Cerebellar nuclear complex (tissue), 1 donor: Measurements from ENCODE around the gene RHOD.

Experiments
- DNase-seq, 2 experiments: peaks; one replicate each; lab custom pipeline; 2025; lab: John Stamatoyannopoulos, UW

The RHOD gene

GRCh38 chr11:67062526-67063373 lies 6.1 kb downstream of the RHOD start:
- DNase-seq: no peak

- no peak for DNase-seq
These were observed 9.7 kb downstream of the RHOD start for GRCh38 chr11:67066333-67066709.

- DNase-seq: peak in 1 of 2 experiments; percentile 64
These were observed 15.0 kb downstream of the RHOD start for GRCh38 chr11:67071420-67072284.

- DNase-seq: no peak
These were observed 15.6 kb downstream of the RHOD start for GRCh38 chr11:67072295-67072694.

GRCh38 chr11:67073908-67074307 lies 17.3 kb downstream of the RHOD start:
- no peak for DNase-seq

- no peak for DNase-seq
These were observed 19.6 kb downstream of the RHOD start for GRCh38 chr11:67076202-67076601.

- DNase-seq: no peak
These were observed 22.5 kb downstream of the RHOD start for GRCh38 chr11:67079065-67079705.

- DNase-seq: no peak
These were observed 25.6 kb downstream of the RHOD start for GRCh38 chr11:67082071-67082791.

- DNase-seq: no peak
These were observed 27.2 kb downstream of the RHOD start for GRCh38 chr11:67083786-67084366.

GRCh38 chr11:67085617-67086016 lies 29.0 kb downstream of the RHOD start:
- DNase-seq: no peak

GRCh38 chr11:67090717-67091116 lies 34.1 kb downstream of the RHOD start:
- DNase-seq: no peak

- no peak for DNase-seq
These were observed 38.5 kb downstream of the RHOD start for GRCh38 chr11:67095214-67095507.

GRCh38 chr11:67098799-67099429 lies 42.3 kb downstream of the RHOD start:
- DNase-seq: no peak

- no peak for DNase-seq
These were observed 43.2 kb downstream of the RHOD start for GRCh38 chr11:67099831-67100324.

GRCh38 chr11:67102664-67103063 lies 46.0 kb downstream of the RHOD start:
- no peak for DNase-seq

GRCh38 chr11:67105964-67106363 lies 49.3 kb downstream of the RHOD start:
- no peak for DNase-seq

- DNase-seq: no peak
These were observed 54.6 kb downstream of the RHOD start for GRCh38 chr11:67111261-67111660.

- DNase-seq: no peak
These were observed 56.6 kb downstream of the RHOD start for GRCh38 chr11:67113231-67113721.

- no peak for DNase-seq
These were observed 57.7 kb downstream of the RHOD start for GRCh38 chr11:67114275-67114896.

- no peak for DNase-seq
These were observed 60.1 kb downstream of the RHOD start for GRCh38 chr11:67116758-67117105.
